Measurements from ENCODE around the gene STRADA. TPM values are rescaled to one million over a fixed set of nuclear protein-coding genes. Genes with fewer than 3 reads are reported as not detected.

Gene STRADA
- 26.3 TPM for total RNA-seq

DNA sequence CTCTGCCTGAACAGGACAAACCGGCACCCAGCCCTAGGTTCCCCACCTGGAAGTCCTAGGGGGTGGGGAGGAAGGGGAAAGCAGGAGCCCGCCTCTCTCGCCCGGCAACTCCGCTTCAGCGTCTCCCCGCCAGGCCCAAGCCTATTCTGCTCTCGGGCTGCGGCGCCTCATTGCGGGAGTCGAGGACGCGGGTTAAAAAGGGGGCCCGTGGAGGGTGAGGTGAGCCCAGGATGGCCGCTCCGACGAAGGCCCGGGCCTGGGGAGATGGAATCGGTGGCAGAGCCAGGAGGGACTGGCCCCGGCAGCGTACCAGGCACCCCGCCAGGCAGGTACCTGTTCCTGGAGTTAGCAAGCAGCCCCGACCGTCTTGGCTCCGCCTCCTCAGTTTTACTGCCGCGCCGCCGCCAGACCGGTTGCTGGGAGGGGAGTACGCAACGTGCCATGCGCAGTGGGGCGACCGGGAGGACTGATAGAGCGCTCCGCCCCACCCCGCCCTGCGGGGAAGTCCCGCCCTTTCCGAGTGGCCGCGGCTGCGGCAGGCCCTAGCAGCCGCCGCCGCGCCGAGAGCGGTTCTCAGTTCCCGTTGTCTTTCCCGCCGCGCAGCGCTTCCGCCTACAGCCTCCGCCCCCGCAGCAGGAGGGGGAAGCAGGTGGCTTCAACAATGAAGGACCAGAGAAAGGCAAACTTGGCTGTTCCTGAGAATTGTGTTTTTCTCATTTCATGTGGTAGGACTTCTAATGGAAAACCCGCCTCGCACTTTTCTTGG, at the start of gene STRADA:
STRADA (minus strand) TSS at position 392 of the 766 bp plus-strand sequence. CDS start 13,430 bp downstream, outside the sequence.

GRCh38 chr17:63774141-63774968, 32.8 kb upstream of the STRADA start, which contains the start of gene DDX42:
Gene DDX42 (plus strand): TSS chr17:63774170. CDS start chr17:63787050, 12,880 bp downstream.

GRCh38 chr17:63773272-63774140, 31.9 kb upstream of the STRADA start, which contains the start of gene CCDC47:
Gene CCDC47 (minus strand): TSS chr17:63773597. CDS start chr17:63766175, 7,422 bp downstream.

GRCh38 chr17:63699638-63700527, 41.7 kb downstream of the STRADA start, which contains the start of gene LIMD2:
Gene LIMD2 (minus strand): TSS chr17:63700125. CDS start chr17:63699298, 827 bp downstream.

Other genes with a start within 250 kb of the STRADA start
- 2.1 TPM for gene KCNH6, start 218.4 kb downstream of the STRADA start, total RNA-seq
- 54.3 TPM for gene DCAF7, start 191.3 kb downstream of the STRADA start, total RNA-seq
- gene TACO1, start 140.9 kb downstream of the STRADA start, total RNA-seq: 17.5 TPM
- gene MAP3K3, start 119.4 kb downstream of the STRADA start, total RNA-seq: 42.7 TPM
- 28.1 TPM for gene LIMD2, start 41.7 kb downstream of the STRADA start, total RNA-seq
- gene CCDC47, start 31.8 kb upstream of the STRADA start, total RNA-seq: 44.5 TPM
- 110 TPM for gene DDX42, start 32.4 kb upstream of the STRADA start, total RNA-seq
- gene PSMC5, start 85.6 kb upstream of the STRADA start, total RNA-seq: 50.8 TPM
- 48.4 TPM for gene FTSJ3, start 85.9 kb upstream of the STRADA start, total RNA-seq
- 65.7 TPM for gene SMARCD2, start 100.9 kb upstream of the STRADA start, total RNA-seq
- gene CSH2, start 131.9 kb upstream of the STRADA start, total RNA-seq: not detected
- not detected for gene GH2, start 140.1 kb upstream of the STRADA start, total RNA-seq
- gene CSH1, start 154.8 kb upstream of the STRADA start, total RNA-seq: not detected
- gene CSHL1, start 169.5 kb upstream of the STRADA start, total RNA-seq: not detected
- not detected for gene GH1, start 177.0 kb upstream of the STRADA start, total RNA-seq
- gene CD79B, start 190.5 kb upstream of the STRADA start, total RNA-seq: 6.8 TPM
- gene SCN4A, start 231.1 kb upstream of the STRADA start, total RNA-seq: 17.4 TPM

All from metanephros (tissue), 1 donor.